OCI-LY3 (cell line): ENCODE data around the gene CEP250.
"Not testable (repeated sequence)": the region's sequence is repeated elsewhere in the genome, so short reads cannot be mapped to it uniquely, and the experiment has no call there.

Source experiments
- H2AFZ ChIP-seq: fragments of 200-600, 300-600 bp; shearing (Covaris generic); 2 replicates; pipeline ENCODE4 v1.6.0; 2014; ENCODE audit warnings: antibody characterized with exemption, low read depth, low read length
- H3K27ac ChIP-seq: fragments of 200-600, 300-600 bp; sonication (generic); 2 replicates; pipeline ENCODE4 v1.5.1; 2014; ENCODE audit warnings: mild to moderate bottlenecking, low read length, moderate library complexity, mixed read lengths
- H3K27me3 ChIP-seq: fragments of 200-600, 300-600 bp; sonication (generic); 2 replicates; pipeline ENCODE4 v1.6.1; 2014; ENCODE audit warnings: low read depth, low read length, mixed read lengths
- H3K36me3 ChIP-seq: fragments of 200-600, 300-600 bp; sonication (generic); replicated peaks from 2 replicates; pipeline ENCODE3; 2014; ENCODE audit warnings: low read depth, low read length, mixed read lengths
- H3K4me1 ChIP-seq: fragments of 300-600, 200-600 bp; sonication (generic); 2 replicates; pipeline ENCODE4 v1.6.1; 2014; ENCODE audit warnings: low read length, mixed read lengths
- H3K4me2 ChIP-seq: fragments of 200-600, 300-600 bp; sonication (generic); 2 replicates; pipeline ENCODE4 v1.6.1; 2014; ENCODE audit warnings: low read length, mixed read lengths
- H3K4me3 ChIP-seq: fragments of 300-600, 200-600 bp; sonication (generic); 2 replicates; pipeline ENCODE4 v1.5.1; 2014; ENCODE audit warnings: antibody characterized with exemption, mild to moderate bottlenecking, low read length, moderate library complexity
- H3K79me2 ChIP-seq: fragments of 300-600, 200-600 bp; shearing (Covaris generic); 2 replicates; pipeline ENCODE4 v1.6.1; 2014; ENCODE audit warnings: mild to moderate bottlenecking, low read length, mixed read lengths
- H3K9ac ChIP-seq: fragments of 300-600, 200-600 bp; shearing (Covaris generic); 2 replicates; pipeline ENCODE4 v1.6.0; 2014; ENCODE audit warnings: mild to moderate bottlenecking, low read length, moderate library complexity
- H3K9me3 ChIP-seq: fragments of 200-600, 300-600 bp; shearing (Covaris generic); 2 replicates; pipeline ENCODE4 v1.6.1; 2014; ENCODE audit warnings: low read length, mixed read lengths; ENCODE audit not compliant: insufficient read depth
- H4K20me1 ChIP-seq: fragments of 200-600, 300-600 bp; sonication (generic); 2 replicates; pipeline ENCODE4 v1.6.1; 2016; ENCODE audit warnings: low read length, mixed read lengths; ENCODE audit not compliant: insufficient read depth
- CTCF ChIP-seq: fragments of 200-600, 300-600 bp; sonication (generic); IDR thresholded peaks from 2 replicates; pipeline ENCODE4 v1.5.1; 2014; ENCODE audit warnings: antibody characterized with exemption, low read length, low read depth
- EZH2phosphoT487 ChIP-seq: fragments of 200-600 bp; shearing (Covaris generic); IDR thresholded peaks from 2 replicates; pipeline ENCODE4 v1.6.1; 2018; ENCODE audit warnings: antibody characterized with exemption, mixed run types, low read depth

CEP250 gene

GRCh38 chr20:35447082-35447789 is 8.2 kb upstream of the CEP250 start:
- peak; percentile 88 for TF ChIP-seq CTCF
- no peak for TF ChIP-seq EZH2phosphoT487
- Histone ChIP-seq H3K4me1 (peaks cover 3% of the 10 kb centered on the region; the same call in 1 of the 2 replicates), H2AFZ (no peak overlapping the region), H3K27ac (no peak overlapping the region), H3K4me3 (peak overlapping the region; percentile 92), H3K9me3 (no peaks in the 10 kb centered on the region), H3K79me2 (no peaks in the 10 kb centered on the region), H4K20me1 (no peaks in the 10 kb centered on the region), H3K27me3 (no peaks in the 10 kb centered on the region), H3K36me3 (no peaks in the 10 kb centered on the region), H3K4me2 (peak overlapping the region; percentile 100), H3K9ac (peak overlapping the region; percentile 70)

- Histone ChIP-seq H3K9me3 (no peaks in the 10 kb centered on the region), H3K4me3 (no peak overlapping the region), H3K27me3 (no peaks in the 10 kb centered on the region), H3K27ac (no peak overlapping the region), H3K36me3 (no peaks in the 10 kb centered on the region), H4K20me1 (no peaks in the 10 kb centered on the region), H2AFZ (no peak overlapping the region), H3K9ac (no peak overlapping the region), H3K4me2 (no peak overlapping the region), H3K4me1 (peaks cover 3% of the 10 kb centered on the region; the same call in 1 of the 2 replicates), H3K79me2 (no peaks in the 10 kb centered on the region)
- no peak for TF ChIP-seq EZH2phosphoT487
- TF ChIP-seq CTCF, result no peak
Observed at GRCh38 chr20:35448788-35449373, 6.5 kb upstream of the CEP250 start.

DNA sequence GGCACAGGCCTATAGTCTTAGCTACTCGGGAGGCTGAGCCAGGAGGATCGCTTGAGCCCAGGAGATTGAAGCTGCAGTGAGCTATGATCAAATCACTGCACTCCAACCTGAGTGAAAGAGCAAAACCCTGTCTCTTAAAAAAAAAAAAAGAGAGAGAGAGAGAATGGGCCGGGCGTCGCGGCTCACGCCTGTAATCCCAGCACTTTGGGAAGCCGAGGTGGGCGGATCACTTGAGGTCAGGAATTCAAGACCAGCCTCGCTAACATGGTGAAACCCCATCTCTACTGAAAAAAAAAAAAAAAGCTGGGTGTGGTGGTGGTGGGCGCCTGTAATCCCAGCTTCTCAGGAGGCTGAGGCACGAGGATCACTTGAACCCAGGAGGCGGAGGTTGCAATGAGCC is 5.5 kb upstream of the CEP250 start:
- not testable (repeated sequence) for H4K20me1 ChIP-seq, H3K4me3 ChIP-seq, H3K9ac ChIP-seq, H3K9me3 ChIP-seq, H3K79me2 ChIP-seq, H3K27me3 ChIP-seq, H3K4me1 ChIP-seq, H3K36me3 ChIP-seq, H3K27ac ChIP-seq, H2AFZ ChIP-seq, H3K4me2 ChIP-seq

- Histone ChIP-seq H3K4me1 (peaks cover 6% of the 10 kb centered on the region; the same call in 1 of the 2 replicates), H3K4me2 (no peak overlapping the region), H3K79me2 (peaks cover 10% of the 10 kb centered on the region), H3K4me3 (no peak overlapping the region), H4K20me1 (no peaks in the 10 kb centered on the region), H3K9ac (no peak overlapping the region), H2AFZ (no peak overlapping the region), H3K9me3 (no peaks in the 10 kb centered on the region), H3K27me3 (no peaks in the 10 kb centered on the region), H3K36me3 (no peaks in the 10 kb centered on the region), H3K27ac (no peak overlapping the region)
- no peak for TF ChIP-seq CTCF
- TF ChIP-seq EZH2phosphoT487, result no peak
Observed at GRCh38 chr20:35451295-35451694, 4.1 kb upstream of the CEP250 start.
